Measurements from ENCODE around the gene ABI3. TPM values are rescaled to one million over a fixed set of nuclear protein-coding genes. Genes with fewer than 3 reads are reported as not detected.
A peak's percentile ranks its signal among the peaks of the same experiment; 100 is the strongest.

Gene ABI3
- total RNA-seq, 1 experiment from 2014 or later: not detected

- peak overlapping the region; percentile 61 to 86 for H3K4me3 ChIP-seq (ENCODE audit: low read depth in 2 of 2, low read length in 2 of 2)
- peaks cover 10% of the 10 kb centered on the region for H3K4me1 ChIP-seq (ENCODE audit: control insufficient read depth, insufficient read depth, low read length)
- H3K9me3 ChIP-seq (ENCODE audit: control insufficient read depth, insufficient read depth, low read depth, low read length): no peaks in the 10 kb centered on the region
- CTCF ChIA-PET: interaction anchor here (0.6 to 1.2 kb wide), 3 partner anchors 18 to 671 kb away, joined by 3 to 5 read pairs (median 3); no protein-coding TSS in a partner anchor
- intact Hi-C loops (cut with micrococcal nuclease; ENCODE audit: unreplicated experiment) (loop anchor here (2.0 to 10.0 kb wide), 2 partner anchors 69 to 175 kb away; no protein-coding TSS in a partner anchor), in situ Hi-C loops (cut with HindIII; ENCODE audit: low pct_unique_long_range_greater_than_20kb, low sequenced_read_pairs) (no loop called here)
- TF ChIP-seq REST (IDR thresholded peaks at IDR 0.05; ENCODE audit: insufficient read depth in 1 of 2, low read depth in 2 of 2, low read length in 1 of 2) (no peak), CTCF (IDR thresholded peaks at IDR 0.05) (no peak), TCF7L2 (IDR thresholded peaks at IDR 0.05; ENCODE audit: low read depth, low read length) (no peak), SIN3A (IDR thresholded peaks at IDR 0.05; ENCODE audit: borderline replicate concordance, insufficient read depth, low read depth, low read length) (no peak), POLR2AphosphoS5 (IDR thresholded peaks at IDR 0.05; ENCODE audit: low read depth, low read length) (no peak)
- POLR2A ChIA-PET: interaction anchor here (0.5 to 0.6 kb wide), 3 partner anchors 38 to 462 kb away, joined by 3 to 13 read pairs (median 5); no protein-coding TSS in a partner anchor
- BruUV-seq (replicated peaks): no TSS peak
- no peak; the same call in 1 of the 2 replicates for ATAC-seq
- no peaks in the 10 kb centered on the region; the same call in 1 of the 2 replicates for H3K36me3 ChIP-seq (ENCODE audit: control insufficient read depth, insufficient read depth, low read length)
- no peak overlapping the region for H3K27ac ChIP-seq (ENCODE audit: low read length)
- no peak for DNase-seq (ENCODE audit: low read depth, low spot score)
- peaks cover 5% of the 10 kb centered on the region; the same call in 1 of the 2 replicates for H3K27me3 ChIP-seq (ENCODE audit: control insufficient read depth, insufficient read depth, low read length)
Measured at GRCh38 chr17:49229805-49230600, 19.5 kb downstream of the ABI3 start.

GRCh38 chr17:49230636-49231562, 20.4 kb downstream of the ABI3 start, which contains the start of gene PHOSPHO1:
Gene PHOSPHO1 (minus strand): TSS chr17:49230787. CDS start chr17:49226691, 4,096 bp downstream.
- no peaks in the 10 kb centered on the region; the same call in 1 of the 2 replicates for H3K36me3 ChIP-seq (ENCODE audit: control insufficient read depth, insufficient read depth, low read length)
- TF ChIP-seq REST (IDR thresholded peaks at IDR 0.05; ENCODE audit: insufficient read depth in 1 of 2, low read depth in 2 of 2, low read length in 1 of 2) (no peak), TCF7L2 (IDR thresholded peaks at IDR 0.05; ENCODE audit: low read depth, low read length) (peak; percentile 100)
- BruUV-seq (replicated peaks): no TSS peak
- H3K9me3 ChIP-seq (ENCODE audit: control insufficient read depth, insufficient read depth, low read depth, low read length): no peaks in the 10 kb centered on the region
- peak; percentile 95 for ATAC-seq
- CTCF ChIA-PET: interaction anchor here (0.5 to 1.2 kb wide), 3 partner anchors 18 to 327 kb away, joined by 3 to 6 read pairs (median 5); no protein-coding TSS in a partner anchor
- H3K4me1 ChIP-seq (ENCODE audit: control insufficient read depth, insufficient read depth, low read length): peaks cover 10% of the 10 kb centered on the region
- in situ Hi-C loops (cut with HindIII; ENCODE audit: low pct_unique_long_range_greater_than_20kb, low sequenced_read_pairs) (no loop called here), intact Hi-C loops (cut with micrococcal nuclease; ENCODE audit: unreplicated experiment) (loop anchor here (2.0 kb wide), 1 partner anchor 68 kb away; no protein-coding TSS in a partner anchor)
- H3K27me3 ChIP-seq (ENCODE audit: control insufficient read depth, insufficient read depth, low read length): peaks cover 5% of the 10 kb centered on the region; the same call in 1 of the 2 replicates
- DNase-seq (ENCODE audit: low read depth, low spot score): no peak
- POLR2A ChIA-PET: no interaction called here
- H3K27ac ChIP-seq (ENCODE audit: low read length): no peak within 1 kb of the TSS; the same call in 1 of the 2 replicates
- peak within 1 kb of the TSS; percentile 61 to 86 for H3K4me3 ChIP-seq (ENCODE audit: low read depth in 2 of 2, low read length in 2 of 2)

Data from Panc1 (cell line).